ENCODE measurements around the gene SUGCT.

Gene SUGCT

DNA sequence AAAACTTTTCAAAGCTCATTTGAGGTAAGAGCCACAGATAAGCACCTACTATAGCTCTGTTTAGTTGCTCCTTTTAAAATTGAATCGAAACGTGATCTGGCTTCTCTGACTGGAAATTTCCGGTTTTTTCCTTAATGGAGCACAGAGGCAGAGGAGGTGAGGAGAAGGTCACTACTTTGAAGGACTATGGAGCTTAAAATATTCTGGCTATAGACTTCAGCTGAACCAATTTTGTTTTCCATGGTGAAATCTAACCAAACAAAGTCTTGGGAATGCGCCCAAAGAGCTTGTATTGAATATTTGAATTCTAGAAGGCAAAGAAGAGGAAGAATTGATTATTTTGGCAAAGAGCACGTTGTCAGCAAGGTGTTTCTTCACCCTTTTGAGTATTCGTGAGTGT lies 711.1 kb downstream of the SUGCT start:
- DNase-seq = no peak

DNA sequence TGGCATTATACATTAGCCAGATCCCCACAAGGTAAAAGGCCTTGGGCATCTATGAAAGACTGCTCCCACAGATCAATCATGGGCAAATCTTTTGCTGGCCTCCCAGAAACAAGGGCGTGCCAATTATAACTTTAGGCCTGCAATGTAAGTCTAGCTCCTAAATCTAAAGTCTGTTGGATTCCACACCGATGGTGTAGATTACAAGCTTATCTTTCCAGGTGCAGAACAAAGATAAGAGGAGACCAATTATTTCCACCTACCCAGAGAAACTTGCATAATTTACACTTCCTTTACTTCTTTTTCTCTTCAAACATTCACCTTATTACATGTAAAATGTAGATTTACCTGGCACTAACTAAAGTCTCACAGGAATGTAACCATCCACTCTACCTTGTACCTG lies 713.1 kb downstream of the SUGCT start:
- no peak for DNase-seq

DNA sequence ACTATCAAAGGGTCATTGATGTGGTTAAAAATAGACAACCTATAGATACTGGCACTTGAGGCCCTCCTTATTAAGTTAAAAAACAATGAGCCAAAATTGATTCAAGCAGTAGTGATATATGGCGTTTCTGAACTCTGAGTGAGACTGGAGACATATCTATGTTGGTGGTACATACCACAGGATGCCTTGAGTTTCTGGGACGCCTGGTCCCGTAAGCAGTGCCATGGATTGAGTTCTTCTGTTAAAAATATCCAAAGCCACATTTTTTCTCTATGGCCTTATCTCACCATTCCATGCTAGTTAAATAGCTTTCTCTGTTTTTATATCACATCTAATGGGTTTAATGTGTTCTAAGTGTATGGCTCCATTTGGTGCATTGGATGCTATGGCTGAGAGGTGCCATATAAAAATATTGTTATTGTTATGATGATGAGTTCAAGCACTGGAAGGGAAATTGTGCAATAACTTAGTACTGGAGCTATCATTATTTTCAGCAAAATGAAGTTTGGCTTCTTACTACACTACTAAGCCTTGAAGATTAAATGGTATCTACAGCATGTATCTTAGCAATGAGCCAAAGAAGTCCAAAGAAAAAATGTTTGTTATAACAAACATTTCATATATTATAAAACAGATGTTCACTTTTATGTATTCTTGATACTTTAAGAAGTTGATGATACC lies 713.9 kb downstream of the SUGCT start:
- no peak for DNase-seq

DNA sequence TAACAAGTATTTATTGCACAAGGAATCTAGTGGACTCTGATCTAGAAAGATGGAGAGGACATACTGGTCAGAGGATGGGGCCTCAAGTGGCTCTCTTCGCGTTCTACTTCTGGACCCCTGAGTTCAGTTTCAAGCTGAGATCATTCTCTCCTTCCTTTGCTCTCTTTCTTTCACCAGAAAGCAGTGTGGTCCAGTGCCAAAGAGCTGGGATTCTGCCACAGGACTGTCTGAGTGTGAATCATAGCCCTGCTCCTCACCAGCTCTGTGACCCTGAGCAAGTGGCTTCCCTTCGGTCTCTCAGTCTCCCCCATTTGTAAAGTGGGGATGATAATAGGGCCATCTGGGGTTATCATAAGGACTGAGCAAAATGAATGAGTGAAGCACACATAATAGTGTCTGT lies 715.2 kb downstream of the SUGCT start:
- DNase-seq = no peak

DNA sequence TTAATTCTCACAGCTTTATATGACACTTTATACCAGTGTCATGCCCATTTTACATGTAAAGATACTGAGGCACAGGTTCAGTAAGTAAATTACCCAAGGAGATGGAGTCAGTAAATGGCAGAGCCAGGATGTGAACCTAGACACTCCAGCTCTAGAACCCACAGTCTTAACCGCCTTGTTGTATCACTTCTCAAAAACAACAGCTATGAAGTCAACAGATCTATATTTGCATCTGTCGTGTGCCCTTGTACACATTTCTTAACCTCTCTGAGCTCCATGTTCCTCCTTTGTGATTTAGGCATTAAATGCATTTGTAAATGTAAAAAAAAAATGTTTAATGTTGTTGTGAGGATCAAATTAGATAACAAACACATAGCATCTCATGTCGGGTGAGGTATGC lies 716.2 kb downstream of the SUGCT start:
- DNase-seq = no peak

DNA sequence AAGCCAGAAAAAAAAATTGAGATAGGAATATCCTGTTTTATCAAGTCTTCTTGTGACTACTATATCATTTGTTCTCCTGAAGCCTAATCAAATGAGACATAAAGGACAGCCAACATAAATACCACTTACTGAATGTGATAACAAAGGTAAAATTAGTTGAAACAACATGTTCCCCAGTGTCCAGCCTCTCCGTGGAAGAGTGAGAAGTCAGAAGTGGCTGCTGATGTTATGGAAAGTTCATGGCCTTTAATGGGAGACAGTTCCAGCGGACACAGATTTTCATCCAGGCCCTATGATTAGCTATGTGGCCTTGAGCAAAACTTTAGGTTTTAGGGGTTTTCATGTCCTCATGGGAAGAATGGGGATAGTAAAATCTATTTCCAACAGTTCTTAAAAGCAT lies 724.3 kb downstream of the SUGCT start:
- no peak for DNase-seq

DNA sequence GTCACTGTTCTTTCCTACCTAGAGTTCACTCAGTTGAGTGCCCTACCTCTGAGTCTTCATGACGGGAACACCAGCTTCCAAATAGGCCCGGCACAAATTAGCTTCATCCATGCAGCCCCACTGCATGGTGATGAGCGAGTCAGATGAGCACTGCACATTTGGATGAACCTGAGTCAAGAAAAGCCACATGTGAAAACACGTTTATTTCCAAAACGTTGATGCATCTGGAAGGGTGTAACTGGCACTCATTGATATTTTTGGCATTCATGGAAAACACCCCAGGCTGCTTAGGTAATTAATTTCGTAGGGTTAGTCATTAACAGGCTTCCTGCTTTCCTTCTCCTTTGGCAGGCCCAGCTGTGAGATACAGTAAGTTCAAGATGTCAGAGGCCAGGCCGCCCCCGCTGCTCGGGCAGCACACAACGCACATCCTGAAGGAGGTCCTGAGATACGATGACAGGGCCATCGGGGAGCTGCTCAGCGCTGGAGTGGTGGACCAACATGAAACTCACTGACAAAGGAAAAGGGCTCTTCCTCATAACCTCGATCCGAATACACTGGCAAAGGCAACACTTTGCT lies 725.2 kb downstream of the SUGCT start:
- DNase-seq = no peak

DNA sequence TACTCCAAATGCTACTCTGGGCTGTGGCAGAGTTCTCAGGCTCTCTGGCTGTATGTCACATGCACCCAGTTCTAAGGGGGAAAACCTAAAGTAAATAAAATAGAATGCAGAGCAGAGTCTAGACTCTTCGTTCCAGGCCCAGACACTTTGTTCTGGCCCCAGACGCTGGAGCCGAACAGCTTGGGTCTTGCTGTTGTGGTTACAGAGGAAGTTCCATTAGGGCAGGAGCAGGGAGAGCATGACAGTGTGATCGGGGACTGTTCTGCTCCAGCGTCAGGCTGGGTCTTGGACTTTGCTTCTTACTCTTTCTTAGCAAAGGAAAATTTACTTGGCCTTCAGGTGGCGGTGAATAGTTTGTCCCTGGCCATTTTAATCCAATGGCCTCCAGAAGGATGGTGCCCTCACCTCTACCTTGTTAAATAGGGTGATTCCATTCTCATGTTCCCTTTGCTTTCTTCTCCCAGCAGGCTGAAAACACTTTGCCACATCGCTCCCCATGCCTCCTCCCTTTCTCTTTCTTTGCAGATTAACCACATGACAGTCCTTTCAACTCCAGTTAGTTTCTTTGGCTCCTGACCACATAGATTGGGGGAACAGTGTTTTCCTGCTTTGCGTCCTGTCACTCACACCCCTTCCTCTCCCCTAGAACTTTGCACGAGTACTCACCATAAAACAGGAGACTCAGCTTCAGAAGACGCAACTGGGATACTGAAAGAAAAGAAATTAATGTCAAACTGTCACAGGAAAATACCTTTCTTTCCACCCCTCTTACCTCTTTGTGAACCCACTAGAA lies 730.8 kb downstream of the SUGCT start:
- DNase-seq = no peak

DNA sequence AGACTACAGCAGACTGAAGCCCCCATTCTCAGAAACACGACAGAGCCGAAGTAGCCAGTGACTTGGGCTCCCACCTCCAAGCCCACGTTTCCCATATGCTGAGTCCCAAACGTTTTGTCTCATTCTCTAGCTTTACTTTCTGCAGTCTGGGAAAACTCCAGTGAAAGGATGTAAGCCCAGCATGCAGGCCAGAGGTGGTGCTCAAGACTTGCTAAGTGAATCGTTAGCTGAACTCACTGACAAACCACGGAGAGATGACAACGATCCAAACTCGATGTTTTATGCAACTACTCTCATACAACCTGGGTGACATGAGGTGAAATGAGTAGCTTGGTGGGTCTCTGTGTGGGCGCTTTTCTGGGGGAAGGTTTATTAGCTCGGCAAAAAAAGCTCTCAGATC lies 731.8 kb downstream of the SUGCT start:
- DNase-seq = no peak

DNA sequence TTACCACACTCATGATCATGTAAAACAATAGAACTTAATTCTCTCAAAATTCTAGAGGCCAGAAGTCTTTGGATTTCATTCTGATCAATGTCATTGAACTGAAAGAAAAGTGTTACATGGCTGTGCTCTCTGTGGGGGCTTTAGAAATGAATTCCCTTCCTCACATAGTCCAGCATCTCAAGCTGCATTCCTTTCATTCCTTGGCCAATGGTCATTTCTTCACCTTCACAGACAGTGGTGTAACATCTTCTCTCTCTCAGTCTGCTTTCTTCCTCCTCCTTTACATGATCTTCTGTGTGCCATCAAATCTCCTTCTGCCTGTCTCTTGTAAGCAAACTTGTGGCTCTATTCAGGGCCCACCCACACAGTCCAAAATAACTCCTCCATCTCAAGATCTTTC lies 735.3 kb downstream of the SUGCT start:
- no peak for DNase-seq

DNA sequence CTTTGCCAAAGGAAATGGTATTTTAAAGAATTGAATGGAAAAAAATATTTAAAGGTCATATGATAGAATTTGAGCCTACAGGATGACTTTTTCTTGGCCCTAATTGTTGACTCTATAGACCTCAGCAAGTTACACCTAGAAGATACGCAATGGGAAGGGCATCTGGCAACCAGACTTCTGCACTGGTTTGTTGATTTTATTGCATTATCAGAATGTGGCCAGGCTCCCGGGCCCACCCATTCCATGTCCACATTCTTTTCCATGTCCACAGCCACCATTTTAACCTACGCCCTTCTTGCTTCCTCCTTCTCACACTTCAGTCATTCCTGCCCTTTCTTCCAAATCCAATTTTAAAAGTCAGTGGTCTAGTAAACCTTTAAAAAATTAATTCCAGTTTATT lies 738.4 kb downstream of the SUGCT start:
- no peak for DNase-seq

DNA sequence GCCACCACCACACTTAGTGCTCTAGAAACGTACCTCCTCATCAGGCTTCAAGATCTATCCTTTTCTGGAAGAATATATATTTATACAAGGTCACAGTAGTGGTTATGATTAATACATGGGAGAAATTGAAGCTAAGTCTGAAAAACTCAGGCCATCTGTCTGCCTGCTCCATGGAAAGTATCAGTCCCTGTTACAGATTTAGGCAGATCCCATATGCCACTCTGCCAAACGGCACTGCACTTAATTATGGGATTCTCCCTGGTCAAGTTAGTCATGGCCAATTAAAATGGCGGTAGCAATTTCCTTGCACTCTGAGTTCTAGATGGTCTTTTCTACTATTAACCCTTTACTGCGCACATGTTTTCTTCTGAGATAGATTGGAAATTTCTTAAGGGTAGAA lies 740.0 kb downstream of the SUGCT start:
- DNase-seq = no peak

DNA sequence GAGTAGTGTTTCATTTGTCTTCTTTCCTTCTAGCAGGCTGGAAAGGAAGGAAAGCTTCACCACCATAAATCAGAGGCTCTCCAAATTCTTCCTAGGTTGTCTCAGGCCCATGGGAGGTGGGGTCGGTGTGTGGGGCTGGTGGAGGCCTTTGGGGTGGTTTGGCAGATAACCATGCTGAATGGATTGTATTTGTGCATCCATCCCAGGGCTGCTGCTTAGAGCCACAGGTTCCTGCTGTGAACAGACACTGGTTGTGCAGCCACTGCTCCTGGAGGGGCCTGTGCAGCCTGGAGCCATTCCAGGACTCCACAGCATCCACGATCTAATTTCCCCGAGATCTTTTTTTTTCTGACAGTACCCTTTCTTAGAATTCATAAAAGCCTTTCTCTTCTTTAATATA lies 741.8 kb downstream of the SUGCT start:
- no peak for DNase-seq

DNA sequence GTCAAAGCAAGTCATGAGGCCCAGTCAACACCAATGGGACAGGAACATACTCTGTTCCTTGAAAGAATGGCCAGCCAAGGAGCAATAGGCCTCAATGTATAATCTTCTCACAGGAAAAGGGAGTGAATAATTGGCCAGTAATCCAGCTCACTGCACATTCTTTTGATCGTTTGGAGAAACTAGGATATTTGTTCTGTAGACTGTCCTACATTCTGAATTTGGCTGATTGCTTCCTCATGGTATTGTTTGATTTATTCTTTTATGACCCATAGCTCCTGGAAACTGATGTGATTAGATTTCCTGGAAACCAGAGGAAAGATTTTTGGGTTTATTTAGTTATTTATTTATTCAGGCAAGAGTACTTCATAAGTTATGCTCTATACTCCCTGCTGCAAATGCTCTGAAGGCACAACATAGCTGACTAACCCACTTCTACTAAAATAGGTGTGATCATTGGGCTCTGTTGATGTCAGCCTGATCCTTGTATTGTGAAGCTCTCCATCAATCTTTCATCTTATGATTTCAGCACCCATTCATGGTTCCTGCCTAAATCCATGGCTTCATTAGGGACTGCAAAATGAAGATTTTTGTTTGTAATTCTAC lies 745.2 kb downstream of the SUGCT start:
- no peak for DNase-seq

DNA sequence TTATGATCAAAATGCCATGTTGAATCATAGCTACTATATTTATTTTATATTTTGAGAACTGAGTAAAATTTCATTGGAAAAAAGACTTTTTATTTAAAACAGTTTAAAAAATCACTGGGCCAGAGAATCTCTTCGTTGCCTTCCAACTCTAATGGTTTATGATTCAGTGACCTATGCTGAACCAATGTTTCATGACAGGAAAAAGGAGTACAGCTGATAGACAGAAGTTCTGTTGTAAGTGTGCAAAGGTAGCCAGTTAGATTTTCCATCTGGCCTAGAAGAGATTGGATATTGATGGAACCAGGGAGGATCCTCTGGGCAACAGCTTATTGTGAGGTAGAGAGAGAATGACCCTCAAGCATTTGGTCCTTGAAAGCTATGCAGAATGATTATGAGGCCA lies 745.8 kb downstream of the SUGCT start:
- no peak for DNase-seq

DNA sequence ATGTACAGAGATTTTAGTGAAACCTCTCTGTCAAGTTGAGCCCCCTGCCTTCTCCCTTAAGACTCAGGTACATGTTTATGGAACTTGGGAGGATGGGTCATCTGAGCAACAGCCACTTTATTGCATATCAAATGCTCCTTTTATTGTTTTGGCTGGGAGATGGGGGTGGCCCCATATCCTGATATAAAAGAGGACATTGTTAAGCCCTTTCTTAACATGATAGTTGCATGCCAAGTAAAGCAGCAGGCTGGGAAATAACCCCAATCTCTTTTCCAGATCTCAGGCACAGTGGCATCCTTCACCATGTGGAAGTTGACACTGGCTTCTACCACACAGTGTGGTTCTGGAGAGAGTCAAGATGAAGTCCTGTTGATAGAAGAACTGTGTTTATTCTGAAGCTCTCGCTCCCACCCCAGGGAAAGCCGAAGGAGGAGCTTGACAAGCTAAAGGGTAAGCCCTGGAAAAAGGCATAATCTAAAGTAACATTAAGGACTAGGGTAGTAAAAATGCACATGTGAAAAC lies 746.7 kb downstream of the SUGCT start:
- no peak for DNase-seq

DNA sequence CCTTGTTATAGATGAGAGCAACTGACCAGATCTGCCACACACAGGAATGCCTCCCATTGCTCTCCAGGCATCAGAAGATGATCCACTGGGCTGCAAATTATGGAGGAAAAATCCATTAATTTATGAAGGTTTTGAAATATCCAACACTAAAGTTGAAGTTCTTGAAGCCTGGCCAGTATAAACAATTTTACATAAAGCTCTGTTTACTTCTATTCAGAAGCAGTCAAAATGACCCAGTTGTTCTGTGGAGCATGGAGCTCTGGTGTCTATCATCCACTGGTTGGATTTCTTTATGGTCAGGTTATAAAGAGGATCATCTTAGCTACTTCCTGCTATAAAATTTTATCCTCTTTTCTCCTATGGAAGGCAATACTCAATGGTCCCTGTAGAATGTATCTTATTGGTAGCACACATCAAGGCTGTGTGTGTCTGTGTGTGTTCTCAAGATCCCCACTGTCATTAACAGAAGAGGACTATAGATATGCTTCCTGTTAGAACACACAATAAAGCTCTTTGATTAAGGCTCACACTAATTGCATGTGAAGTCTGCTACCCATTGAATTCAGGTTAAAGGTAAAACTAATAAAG lies 747.4 kb downstream of the SUGCT start:
- no peak for DNase-seq

DNA sequence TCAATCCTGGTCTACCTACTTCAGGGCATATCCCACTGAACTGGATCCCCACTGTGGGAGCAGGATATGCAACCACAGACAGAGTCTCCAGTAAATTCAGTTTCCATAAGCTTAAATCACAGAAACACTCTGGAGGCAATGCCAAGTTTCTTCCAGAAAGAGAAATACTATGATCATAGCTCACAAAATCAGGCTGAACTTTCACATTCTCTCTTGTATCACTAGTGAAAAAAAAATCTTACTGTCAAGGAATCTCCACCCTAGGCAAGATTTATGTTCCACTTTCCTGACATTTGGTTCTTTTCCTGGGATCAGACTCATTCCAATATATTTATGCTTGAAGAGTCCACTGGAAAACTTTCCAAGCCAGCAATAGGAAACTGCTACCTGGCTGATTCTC lies 749.0 kb downstream of the SUGCT start:
- no peak for DNase-seq

DNA sequence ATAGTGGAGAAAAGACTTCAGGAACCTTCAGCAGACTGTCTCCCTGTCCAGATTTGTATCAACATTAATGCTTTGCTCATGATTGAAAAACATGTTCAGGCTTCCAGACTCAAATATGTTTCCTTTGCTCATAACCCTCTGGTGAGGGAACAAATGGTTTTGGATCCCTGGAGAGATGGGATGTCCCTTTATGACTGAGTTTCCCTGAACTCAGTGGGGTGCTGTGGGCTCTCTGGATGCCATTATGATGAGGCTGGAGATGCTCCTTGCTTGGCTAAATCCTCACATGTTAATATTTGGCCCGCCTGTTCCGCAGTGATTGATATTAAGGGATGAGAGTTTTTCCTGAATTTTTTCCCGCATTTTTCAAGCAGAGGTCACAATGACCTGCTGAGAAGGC lies 749.4 kb downstream of the SUGCT start:
- DNase-seq = no peak

DNA sequence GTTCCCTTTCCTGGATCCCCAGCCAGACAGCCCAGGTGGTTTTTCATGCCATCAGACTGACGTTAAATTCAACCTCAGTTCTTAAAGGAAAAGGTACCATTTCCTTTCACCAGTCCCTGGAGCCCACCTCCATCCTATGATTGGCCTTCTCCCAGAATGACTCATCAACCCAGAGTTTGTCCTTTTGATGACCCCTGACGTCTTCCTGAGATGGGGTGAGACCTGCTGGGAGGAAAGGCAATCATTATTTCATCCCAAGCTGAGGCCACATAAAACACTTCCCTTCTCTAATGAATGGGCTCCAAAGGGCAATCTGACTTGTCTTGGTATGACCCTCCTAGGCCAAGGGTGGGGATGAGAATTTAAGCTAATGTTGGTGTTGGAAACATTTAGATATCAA lies 750.7 kb downstream of the SUGCT start:
- DNase-seq = no peak

DNA sequence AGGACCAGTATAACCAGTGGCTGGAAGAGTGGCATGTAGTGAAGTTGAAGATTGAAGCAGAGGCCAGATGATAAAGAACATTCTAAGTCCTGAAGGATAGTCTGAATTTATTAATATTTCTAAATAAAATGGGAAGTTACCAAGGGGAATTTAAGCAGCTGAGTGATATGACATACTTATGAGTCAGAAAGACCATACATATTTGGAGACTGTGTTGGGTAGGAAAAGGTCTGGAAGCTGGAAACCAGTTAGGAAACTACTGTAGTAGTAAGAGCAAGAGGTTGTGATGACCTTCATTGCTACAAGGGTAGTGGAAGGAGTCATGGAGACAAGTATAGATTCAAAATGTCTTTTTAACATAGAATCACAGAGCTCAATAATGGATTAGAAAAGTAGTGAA lies 752.3 kb downstream of the SUGCT start:
- DNase-seq = no peak

DNA sequence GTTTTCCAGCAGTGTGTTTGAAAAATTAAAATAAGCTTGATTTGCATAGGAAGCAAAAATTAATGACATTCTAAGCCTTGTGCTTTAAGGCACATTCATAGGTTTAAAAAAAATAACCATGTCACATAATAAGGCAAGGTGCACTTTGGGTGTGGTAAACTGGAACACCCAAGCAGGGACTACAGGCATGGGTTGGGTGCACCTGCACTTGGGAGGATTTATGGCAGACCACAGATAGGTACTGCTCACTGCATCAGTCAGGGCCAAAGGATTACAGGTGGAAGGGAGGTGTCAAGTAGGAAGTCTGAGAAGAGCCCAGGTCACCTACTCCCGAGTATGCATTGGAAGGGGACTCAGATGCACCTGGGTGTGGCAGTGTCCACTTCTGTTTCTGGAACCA lies 753.7 kb downstream of the SUGCT start:
- no peak for DNase-seq

DNA sequence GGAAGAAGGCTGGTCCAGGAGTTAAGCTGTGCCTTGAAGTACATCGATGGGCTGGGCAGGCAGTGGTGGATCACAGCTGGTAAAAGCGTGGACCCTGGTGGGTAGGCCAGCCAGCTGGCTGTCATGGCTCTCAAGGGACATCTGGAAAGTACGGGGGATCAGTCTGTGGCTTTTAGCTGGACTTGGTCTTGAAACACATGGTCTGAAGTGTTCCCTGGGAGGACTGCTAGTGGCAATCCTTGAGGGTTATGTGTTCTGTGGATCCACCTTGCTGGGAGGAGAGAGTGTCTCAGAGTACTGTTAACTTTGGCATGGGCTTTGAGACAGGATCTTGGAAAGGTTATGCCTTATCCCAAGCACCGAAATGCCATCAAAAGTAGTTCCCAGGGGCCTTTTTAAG lies 754.3 kb downstream of the SUGCT start:
- DNase-seq = no peak
